Ovary (tissue), 9 donors: ENCODE results near the gene ZNF17. TPM values are rescaled to one million over a fixed set of nuclear protein-coding genes. Genes with fewer than 3 reads are reported as not detected.
A peak's percentile ranks its signal among the peaks of the same experiment; 100 is the strongest.

ENCODE experiments used
- DNase-seq, 5 donors: peaks; one replicate each; pipeline ENCODE4 v3.0.0-alpha.2; 2019 to 2020
- H3K27ac ChIP-seq, 2 donors: fragments of 200-600 bp; one replicate each; pipeline versions ENCODE4 v1.5.1 to v1.8.0; 2019 to 2022
- H3K27me3 ChIP-seq: fragments of 200-600 bp; one replicate; pipeline ENCODE4 v1.8.0; 2022
- H3K36me3 ChIP-seq: fragments of 200-600 bp; sonication (generic); one replicate; pipeline ENCODE4 v1.5.1; 2019
- H3K4me1 ChIP-seq: one replicate; pipeline ENCODE4 v1.8.1; 2013; ENCODE audit warnings: mild to moderate bottlenecking, moderate library complexity; ENCODE audit not compliant: insufficient read depth
- H3K4me3 ChIP-seq: fragments of 200-600 bp; sonication (generic); one replicate; pipeline ENCODE4 v1.5.1; 2017
- H3K9me3 ChIP-seq, 2 donors: fragments of 200-600 bp in 1 of 2; sonication (generic) in 1 of 2; one replicate each; pipeline versions ENCODE4 v1.5.1 to v1.8.1; 2013 to 2019; ENCODE audit warnings: mild to moderate bottlenecking in 1 of 2, moderate library complexity in 1 of 2
- EP300 ChIP-seq: sonication (generic); formaldehyde crosslinking; IDR thresholded peaks from one replicate; pipeline ENCODE4 v1.6.1; 2017; ENCODE audit warnings: antibody characterized with exemption
- POLR2A ChIP-seq: fragments of 450-650 bp; IDR thresholded peaks from one replicate; pipeline ENCODE4 v1.6.1; 2017; ENCODE audit warnings: antibody characterized with exemption, mild to moderate bottlenecking, moderate library complexity
- WGBS, 3 donors: extraction: QIAGEN DNeasy Blood & Tissue Kit in 1 of 3; methylation state at CpG; one replicate each; pipeline versions ENCODE4 v1.1.5 to v1.1.7; 2013 to 2017; 5-methylcytosine and 5-hydroxymethylcytosine counted together
- intact Hi-C, 4 donors: fragments of 100-400 bp; cut with DNase I; formaldehyde crosslinking; loops; one replicate each; pipeline versions ENCODE4 v1.11.0 to v1.15.1; 2022 to 2023
- polyA plus RNA-seq, 2 donors: library from polyadenylated mRNA; stranded (reverse); fragments of 200-250 nt in 1 of 2; fragments of 350-450 nt in 1 of 2; fragmentation: Illumina TruSeq in 1 of 2; extraction: RNeasy Lipid Tissue Mini Kit (QIAGEN cat#74804) in 1 of 2; gene quantifications; one replicate each; pipeline ENCODE4 v1.2.3, GENCODE V29; 2013 to 2014
- total RNA-seq, 7 donors: library from RNA; depleted of rRNA in 2 of 7; stranded (reverse); fragments of >200 nt in 2 of 7; fragmentation: NEBNext Ultra II Directional in 3 of 7; extraction: Animal tissue kit (Norgen Biotek cat#: 25700) in 3 of 7; gene quantifications; one replicate each; pipeline versions ENCODE4 v1.1.0 to v1.2.4, GENCODE V29; 2016 to 2023
- TF ChIP-seq, protein P1 (sequence below), 3 donors: fragments of 450-650 bp in 2 of 3; fragments of 200-600 bp in 1 of 3; IDR thresholded peaks; one replicate each; pipeline versions ENCODE4 v1.5.1 to v1.8.0; 2016 to 2022; ENCODE audit warnings: antibody characterized with exemption in 3 of 3, mild to moderate bottlenecking in 1 of 3
- donor health status: DM: no; HTN: no; CAD: no; lungs with moderate emphysema.
- donor health status: DM: no; HTN: no; CAD: no.
- donor health status: Bipolar disorder and iron deficiency.
- donor health status: DM: yes; HTN: yes; CAD: no.
- donor health status: DM: no; HTN: no; CAD: no.
- donor health status: DM: yes; HTN: yes; CAD: no.

ZNF17 gene
- total and polyA plus RNA-seq, 9 donors, result 5.4 to 22.4 (median 14.7) TPM

DNA sequence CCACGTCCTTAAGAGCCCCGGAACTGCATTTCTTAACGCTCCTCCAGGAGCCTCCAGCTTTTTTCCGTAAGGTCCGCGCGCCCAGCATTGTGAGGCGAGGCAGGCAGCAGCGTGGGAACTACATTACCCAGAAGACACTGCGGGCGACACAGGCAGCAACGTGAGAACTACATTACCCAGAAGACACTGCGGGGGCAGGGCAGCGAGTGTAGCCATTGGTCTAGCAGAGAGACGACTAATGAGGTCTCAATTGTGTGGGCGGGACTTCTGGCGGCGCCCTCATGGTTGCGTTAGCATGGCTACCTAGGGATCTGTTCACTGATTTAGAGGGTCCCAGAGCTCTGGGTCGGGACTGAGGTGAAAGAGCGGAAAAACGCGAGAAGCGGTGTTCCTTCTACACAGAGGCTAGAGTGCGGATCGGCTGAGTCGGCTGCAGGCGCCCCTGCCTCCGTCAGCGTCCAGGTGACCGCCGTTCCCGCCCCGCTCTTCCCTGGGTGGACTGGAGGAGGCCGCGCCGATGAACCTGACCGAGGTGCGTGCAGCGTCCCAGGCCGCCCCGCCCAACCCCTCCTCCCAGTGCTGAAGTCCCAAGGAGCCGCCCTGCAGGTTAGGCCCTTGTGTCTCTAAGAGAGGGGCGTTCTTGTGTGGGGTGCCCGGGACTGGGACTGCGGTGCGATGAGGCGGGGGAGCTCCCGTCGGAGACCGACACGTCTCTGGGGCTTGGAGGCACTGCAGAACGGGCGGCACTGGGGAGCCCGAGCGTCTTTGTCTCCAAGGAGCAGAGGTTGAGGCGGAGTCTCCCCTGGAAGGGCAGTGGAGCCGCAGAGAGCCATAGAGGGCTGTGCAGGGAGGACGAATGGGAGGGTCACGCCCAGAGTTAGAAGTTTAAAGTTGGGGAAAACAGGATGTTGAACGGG, 24.4 kb downstream of the ZNF17 start, which contains the start of gene ZNF749:
ZNF749 (plus strand) TSS at position 264 of the 917 bp plus-strand sequence; CDS start at position 518, 254 bp downstream.
- Histone ChIP-seq H3K36me3 (no peaks in the 10 kb centered on the region), H3K27me3 (no peaks in the 10 kb centered on the region), H3K4me3 (peak within 1 kb of the TSS; percentile 84), H3K4me1 (peaks cover 9% of the 10 kb centered on the region), H3K27ac (no peak within 1 kb of the TSS), H3K9me3 (peaks cover under 1 to 16% of the 10 kb centered on the region in 2 donors)
- 0 to 1% (median 1%) methylated on average over 59 to 61 of the region's 61 CpGs for WGBS, 3 donors
- TF ChIP-seq POLR2A (no peak), EP300 (no peak)
- TF ChIP-seq, protein P1, sequence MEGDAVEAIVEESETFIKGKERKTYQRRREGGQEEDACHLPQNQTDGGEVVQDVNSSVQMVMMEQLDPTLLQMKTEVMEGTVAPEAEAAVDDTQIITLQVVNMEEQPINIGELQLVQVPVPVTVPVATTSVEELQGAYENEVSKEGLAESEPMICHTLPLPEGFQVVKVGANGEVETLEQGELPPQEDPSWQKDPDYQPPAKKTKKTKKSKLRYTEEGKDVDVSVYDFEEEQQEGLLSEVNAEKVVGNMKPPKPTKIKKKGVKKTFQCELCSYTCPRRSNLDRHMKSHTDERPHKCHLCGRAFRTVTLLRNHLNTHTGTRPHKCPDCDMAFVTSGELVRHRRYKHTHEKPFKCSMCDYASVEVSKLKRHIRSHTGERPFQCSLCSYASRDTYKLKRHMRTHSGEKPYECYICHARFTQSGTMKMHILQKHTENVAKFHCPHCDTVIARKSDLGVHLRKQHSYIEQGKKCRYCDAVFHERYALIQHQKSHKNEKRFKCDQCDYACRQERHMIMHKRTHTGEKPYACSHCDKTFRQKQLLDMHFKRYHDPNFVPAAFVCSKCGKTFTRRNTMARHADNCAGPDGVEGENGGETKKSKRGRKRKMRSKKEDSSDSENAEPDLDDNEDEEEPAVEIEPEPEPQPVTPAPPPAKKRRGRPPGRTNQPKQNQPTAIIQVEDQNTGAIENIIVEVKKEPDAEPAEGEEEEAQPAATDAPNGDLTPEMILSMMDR (IDR thresholded peaks at IDR 0.05), result no peak
- intact Hi-C loops, result no loop called here
- peak; percentile 95 to 99 (median 96) for DNase-seq

DNA sequence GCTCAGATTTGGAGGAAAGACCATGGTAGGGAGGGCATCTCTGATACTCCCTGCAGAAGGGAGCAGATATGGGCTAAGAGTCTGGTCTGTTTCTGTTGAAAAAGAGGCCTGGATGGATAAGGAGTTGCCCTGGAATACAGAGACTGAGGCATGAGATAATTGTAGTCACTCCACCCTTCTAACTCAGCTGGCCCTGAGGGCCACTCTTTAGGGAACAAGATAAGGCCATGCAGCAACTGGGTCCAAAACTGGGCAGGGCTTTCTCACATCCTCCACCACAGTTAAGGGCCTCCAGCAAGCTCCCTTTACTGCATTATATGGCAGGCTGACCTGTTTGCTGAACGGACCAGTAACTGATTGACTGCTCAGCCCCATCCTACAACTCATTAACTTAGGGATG, 25.5 kb downstream of the ZNF17 start:
- DNase-seq, result no peak
- H3K4me1 ChIP-seq, result peaks cover 9% of the 10 kb centered on the region
- TF ChIP-seq EP300 (no peak), POLR2A (no peak)
- TF ChIP-seq, protein P1 (IDR thresholded peaks at IDR 0.05), result no peak
- peaks cover 3 to 16% of the 10 kb centered on the region in 2 donors for H3K9me3 ChIP-seq
- no peak overlapping the region for H3K27ac ChIP-seq
- H3K4me3 ChIP-seq, result peak overlapping the region; percentile 84
- intact Hi-C loops, result no loop called here
- H3K27me3 ChIP-seq, result no peaks in the 10 kb centered on the region
- no peaks in the 10 kb centered on the region for H3K36me3 ChIP-seq
- 48 to 86% (median 72%) methylated on average over 1 of the region's 1 CpG for WGBS, 3 donors

DNA sequence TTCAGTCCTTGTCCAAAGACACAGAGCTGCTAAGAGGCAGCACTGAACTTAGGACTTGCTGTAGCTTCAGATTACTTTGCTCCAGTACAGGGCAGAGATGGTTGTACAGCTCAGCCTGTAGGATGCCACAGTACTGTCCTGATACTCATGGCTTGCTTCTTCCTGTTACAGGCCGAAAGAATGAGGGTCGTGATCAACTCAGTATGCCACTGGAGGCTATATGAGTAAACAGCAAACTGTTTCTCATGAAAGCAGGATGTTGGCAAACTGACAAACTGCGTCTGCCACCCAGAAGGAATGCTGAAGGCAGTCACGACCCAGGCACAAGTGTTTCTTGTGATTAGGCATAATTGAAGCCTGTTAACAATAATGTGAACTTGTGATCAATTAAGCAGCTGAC, 27.0 kb downstream of the ZNF17 start:
- H3K36me3 ChIP-seq, result no peaks in the 10 kb centered on the region
- H3K27me3 ChIP-seq, result no peaks in the 10 kb centered on the region
- TF ChIP-seq EP300 (no peak), POLR2A (no peak)
- TF ChIP-seq, protein P1 (IDR thresholded peaks at IDR 0.05), result no peak
- H3K9me3 ChIP-seq, result peaks cover 3 to 27% of the 10 kb centered on the region in 2 donors
- DNase-seq, result no peak
- H3K27ac ChIP-seq, result no peak overlapping the region
- H3K4me3 ChIP-seq, result no peak overlapping the region
- peaks cover 9% of the 10 kb centered on the region for H3K4me1 ChIP-seq
- 83 to 92% (median 89%) methylated on average over 4 of the region's 4 CpGs for WGBS, 3 donors
- intact Hi-C loops, result no loop called here

DNA sequence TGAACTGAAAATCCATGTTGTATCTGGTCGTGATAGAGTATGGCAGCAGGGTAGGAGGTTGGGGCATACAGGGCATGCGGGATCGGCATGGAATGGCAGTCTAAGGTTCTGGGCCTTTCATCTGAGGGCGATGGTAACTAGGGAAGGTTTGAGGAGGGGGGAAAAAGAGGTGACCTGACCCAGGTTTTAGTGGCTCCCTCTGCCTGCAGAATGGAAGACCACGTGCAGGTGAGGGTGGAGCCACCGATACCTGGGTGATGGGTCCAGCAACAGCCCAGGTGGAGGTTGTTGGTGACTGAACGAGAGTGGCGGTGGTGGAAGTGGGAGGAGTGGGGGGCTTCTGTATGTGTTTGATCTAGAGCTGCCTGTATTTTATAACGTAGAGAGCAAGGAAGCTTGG, 28.0 kb downstream of the ZNF17 start:
- Histone ChIP-seq H3K27ac (no peak overlapping the region), H3K4me3 (no peak overlapping the region), H3K9me3 (peaks cover 3 to 36% of the 10 kb centered on the region in 2 donors), H3K36me3 (no peaks in the 10 kb centered on the region), H3K4me1 (peaks cover 9% of the 10 kb centered on the region), H3K27me3 (no peaks in the 10 kb centered on the region)
- WGBS, 3 donors, result 88 to 94% (median 93%) methylated on average over 9 of the region's 9 CpGs
- no peak for TF ChIP-seq POLR2A
- TF ChIP-seq EP300, result no peak
- TF ChIP-seq, protein P1 (IDR thresholded peaks at IDR 0.05), result no peak
- intact Hi-C loops, result no loop called here
- DNase-seq, result no peak
